GM19395 (cell line): Measurements from ENCODE around the gene R3HCC1L.
"Not testable (repeated sequence)": the region's sequence is repeated elsewhere in the genome, so short reads cannot be mapped to it uniquely, and the experiment has no call there.

Experiments used
- ATAC-seq: cut with Tn5 transposase; IDR thresholded peaks from one replicate; pipeline ENCODE4 v1.9.1; 2021; ENCODE audit warnings: mild to moderate bottlenecking, moderate library complexity; ENCODE audit not compliant: unreplicated experiment

The R3HCC1L gene

GRCh38 chr10:98128802-98129201, 5.7 kb upstream of the R3HCC1L start:
- no peak for ATAC-seq

GRCh38 chr10:98131619-98132018, 2.8 kb upstream of the R3HCC1L start:
- ATAC-seq, result no peak

GRCh38 chr10:98133075-98133752, 1.2 kb upstream of the R3HCC1L start:
- ATAC-seq, result peak; percentile 62

- ATAC-seq, result peak; percentile 0
These were observed 383 bp upstream of the R3HCC1L start for GRCh38 chr10:98134117-98134430.

- ATAC-seq, result peak; percentile 2
These were observed 904 bp downstream of the R3HCC1L start for GRCh38 chr10:98135222-98135899.

- not testable (repeated sequence) for ATAC-seq
These were observed 2.3 kb downstream of the R3HCC1L start for GRCh38 chr10:98136775-98137174.

- no peak for ATAC-seq
These were observed 3.6 kb downstream of the R3HCC1L start for GRCh38 chr10:98138031-98138430.

- no peak for ATAC-seq
These were observed 5.0 kb downstream of the R3HCC1L start for GRCh38 chr10:98139431-98139830.

- no peak for ATAC-seq
These were observed 7.1 kb downstream of the R3HCC1L start for GRCh38 chr10:98141484-98142073.

- ATAC-seq, result no peak
These were observed 10.5 kb downstream of the R3HCC1L start for GRCh38 chr10:98144985-98145384.

GRCh38 chr10:98149858-98150257, 15.4 kb downstream of the R3HCC1L start:
- no peak for ATAC-seq

- ATAC-seq, result no peak
These were observed 16.1 kb downstream of the R3HCC1L start for GRCh38 chr10:98150544-98150943.

GRCh38 chr10:98152778-98153177, 18.3 kb downstream of the R3HCC1L start:
- not testable (repeated sequence) for ATAC-seq

- not testable (repeated sequence) for ATAC-seq
These were observed 18.9 kb downstream of the R3HCC1L start for GRCh38 chr10:98153213-98153958.

GRCh38 chr10:98154076-98154475, 19.6 kb downstream of the R3HCC1L start:
- no peak for ATAC-seq

GRCh38 chr10:98158576-98158975, 24.1 kb downstream of the R3HCC1L start:
- no peak for ATAC-seq

- no peak for ATAC-seq
These were observed 29.5 kb downstream of the R3HCC1L start for GRCh38 chr10:98163941-98164340.

GRCh38 chr10:98167191-98167590, 32.7 kb downstream of the R3HCC1L start:
- peak; percentile 63 for ATAC-seq

- peak; percentile 67 for ATAC-seq
These were observed 33.7 kb downstream of the R3HCC1L start for GRCh38 chr10:98168147-98168546.

- ATAC-seq, result no peak
These were observed 34.3 kb downstream of the R3HCC1L start for GRCh38 chr10:98168766-98169165.

- ATAC-seq, result no peak
These were observed 34.9 kb downstream of the R3HCC1L start for GRCh38 chr10:98169379-98169778.
